Mesenchymal stem cell (in vitro differentiated cells and primary cell): Measurements from ENCODE around the gene C1orf52.
A peak's percentile ranks its signal among the peaks of the same experiment; 100 is the strongest.

Source experiments
- DNase-seq: peaks from one replicate; pipeline ENCODE4 v3.0.0-alpha.2; 2013
- H2AFZ ChIP-seq: one replicate; pipeline ENCODE4 v1.6.1; 2013; ENCODE audit warnings: low read depth, mild to moderate bottlenecking, control low read depth, inconsistent platforms, low read length, moderate library complexity
- H2AK5ac ChIP-seq: 2 replicates; pipeline ENCODE4 v1.6.1; 2013; ENCODE audit warnings: low read length, moderate library complexity, mild to moderate bottlenecking, inconsistent platforms; ENCODE audit not compliant: severe bottlenecking
- H2BK120ac ChIP-seq: one replicate; pipeline ENCODE4 v1.6.1; 2013; ENCODE audit warnings: low read depth, mild to moderate bottlenecking, inconsistent platforms, low read length, moderate library complexity
- H2BK12ac ChIP-seq, 2 experiments: one replicate each; pipeline ENCODE4 v1.6.1; 2013; ENCODE audit warnings: inconsistent platforms in 2 of 2, low read length in 2 of 2, mild to moderate bottlenecking in 2 of 2, moderate library complexity in 2 of 2, control low read depth in 1 of 2
- H2BK15ac ChIP-seq: one replicate; pipeline ENCODE4 v1.6.1; 2013; ENCODE audit warnings: mild to moderate bottlenecking, low read depth, inconsistent platforms; ENCODE audit not compliant: poor library complexity, severe bottlenecking
- H2BK5ac ChIP-seq: 2 replicates; pipeline ENCODE4 v1.6.1; 2013; ENCODE audit warnings: low read depth, mild to moderate bottlenecking, low read length, control low read depth, inconsistent platforms; ENCODE audit not compliant: poor library complexity, severe bottlenecking
- H3K14ac ChIP-seq, 2 experiments: one replicate each; pipeline ENCODE4 v1.6.1; 2013; ENCODE audit warnings: inconsistent platforms in 2 of 2, low read length in 2 of 2, control low read depth in 1 of 2, mild to moderate bottlenecking in 1 of 2, moderate library complexity in 1 of 2
- H3K18ac ChIP-seq, 2 experiments: one replicate each; pipeline ENCODE4 v1.6.1; 2013; ENCODE audit warnings: inconsistent platforms in 2 of 2, low read length in 2 of 2, control low read depth in 1 of 2, low read depth in 1 of 2, mild to moderate bottlenecking in 1 of 2
- H3K23ac ChIP-seq, 2 experiments: one replicate each; pipeline ENCODE4 v1.6.1; 2013; ENCODE audit warnings: inconsistent platforms in 2 of 2, low read length in 2 of 2, mild to moderate bottlenecking in 2 of 2, moderate library complexity in 2 of 2, control low read depth in 1 of 2
- H3K27ac ChIP-seq: 2 replicates; pipeline ENCODE4 v1.5.1; 2013; ENCODE audit warnings: mild to moderate bottlenecking, moderate library complexity, low read length, control low read depth, inconsistent platforms; ENCODE audit not compliant: poor library complexity, severe bottlenecking
- H3K27me3 ChIP-seq, 2 experiments: 2 replicates each; pipeline versions ENCODE4 v1.6.1 to v1.7.0; 2013; ENCODE audit warnings: low read length in 2 of 2, mild to moderate bottlenecking in 2 of 2, moderate library complexity in 2 of 2, control low read depth in 1 of 2, inconsistent platforms in 1 of 2; ENCODE audit not compliant: control insufficient read depth in 1 of 2, insufficient read depth in 1 of 2
- H3K36me3 ChIP-seq, 2 experiments: 2 replicates each; pipeline versions ENCODE4 v1.6.1 to v1.7.0; 2013; ENCODE audit warnings: low read length in 2 of 2, control low read depth in 1 of 2, inconsistent platforms in 1 of 2, low read depth in 1 of 2, mild to moderate bottlenecking in 1 of 2; ENCODE audit not compliant: insufficient read depth in 2 of 2, control insufficient read depth in 1 of 2
- H3K4ac ChIP-seq, 2 experiments: one replicate each; pipeline ENCODE4 v1.6.1; 2013; ENCODE audit warnings: inconsistent platforms in 2 of 2, low read length in 2 of 2, mild to moderate bottlenecking in 2 of 2, moderate library complexity in 2 of 2, control low read depth in 1 of 2, low read depth in 1 of 2
- H3K4me1 ChIP-seq: 2 replicates; pipeline ENCODE4 v1.6.1; 2013; ENCODE audit warnings: low read depth, low read length, control low read depth; ENCODE audit not compliant: control insufficient read depth, insufficient read depth
- H3K4me2 ChIP-seq: 2 replicates; pipeline ENCODE4 v1.6.1; 2013; ENCODE audit warnings: low read length, mild to moderate bottlenecking, inconsistent platforms; ENCODE audit not compliant: poor library complexity, severe bottlenecking
- H3K4me3 ChIP-seq, 2 experiments: 2 replicates each; pipeline versions ENCODE4 v1.5.1 to v1.7.0; 2013; ENCODE audit warnings: low read length in 2 of 2, mild to moderate bottlenecking in 2 of 2, control low read depth in 1 of 2, low read depth in 1 of 2; ENCODE audit not compliant: insufficient read depth in 1 of 2
- H3K79me1 ChIP-seq: replicated peaks from 2 replicates; pipeline ENCODE4 v1.6.1; 2013; ENCODE audit warnings: mild to moderate bottlenecking, control low read depth, low read length, inconsistent platforms; ENCODE audit not compliant: poor library complexity, severe bottlenecking
- H3K9ac ChIP-seq: 2 replicates; pipeline ENCODE4 v1.7.0; 2013; ENCODE audit warnings: mild to moderate bottlenecking, low read length, moderate library complexity
- H3K9me3 ChIP-seq: 2 replicates; pipeline ENCODE4 v1.7.0; 2013; ENCODE audit warnings: mild to moderate bottlenecking, low read length; ENCODE audit not compliant: control insufficient read depth
- H4K8ac ChIP-seq: one replicate; pipeline ENCODE4 v1.6.1; 2013; ENCODE audit warnings: inconsistent platforms, mild to moderate bottlenecking, low read length, moderate library complexity
- H4K91ac ChIP-seq: one replicate; pipeline ENCODE4 v1.6.1; 2013; ENCODE audit warnings: mild to moderate bottlenecking, low read length, inconsistent platforms
- WGBS: methylation state at CpG from one replicate; pipeline ENCODE4 v1.1.7; 2013; ENCODE audit warnings: mixed read lengths; 5-methylcytosine and 5-hydroxymethylcytosine counted together

The C1orf52 gene

DNA sequence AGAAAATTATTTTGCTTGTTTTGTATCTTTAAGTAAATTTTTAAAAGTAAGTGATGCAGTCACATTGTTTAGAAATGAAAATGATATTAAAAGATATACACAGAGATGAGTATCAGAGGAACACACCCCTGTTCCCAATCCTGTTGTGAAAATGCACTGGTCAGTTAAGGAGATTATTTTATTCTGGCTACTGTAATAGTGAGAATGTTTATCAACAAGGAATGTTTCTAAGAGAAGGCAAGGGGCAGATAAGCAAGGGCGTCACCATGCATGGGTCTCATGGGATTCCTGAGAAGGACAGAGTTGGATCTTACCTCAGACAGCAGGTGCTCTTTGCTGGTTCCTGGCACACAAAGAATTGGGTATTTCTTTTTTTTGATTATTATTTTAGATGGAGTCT, 21.8 kb downstream of the C1orf52 start:
- Histone ChIP-seq H3K4me2 (no peak overlapping the region), H3K9ac (no peak overlapping the region), H3K4ac (no peak overlapping the region), H3K36me3 (no peaks in the 10 kb centered on the region), H2BK5ac (no peak overlapping the region), H2BK12ac (no peak overlapping the region), H3K79me1 (no peaks in the 10 kb centered on the region), H2BK15ac (no peak overlapping the region), H3K27ac (no peak overlapping the region), H4K91ac (no peak overlapping the region), H3K4me1 (peaks cover 2% of the 10 kb centered on the region), H2BK120ac (no peak overlapping the region), H3K4me3 (no peak overlapping the region), H3K23ac (no peak overlapping the region), H3K14ac (no peak overlapping the region), H4K8ac (no peak overlapping the region), H2AFZ (no peak overlapping the region), H2AK5ac (no peak overlapping the region), H3K18ac (no peak overlapping the region), H3K27me3 (no peaks in the 10 kb centered on the region), H3K9me3 (no peaks in the 10 kb centered on the region)
- WGBS = 100% methylated on average over 1 of the region's 1 CpG
- no peak for DNase-seq

DNA sequence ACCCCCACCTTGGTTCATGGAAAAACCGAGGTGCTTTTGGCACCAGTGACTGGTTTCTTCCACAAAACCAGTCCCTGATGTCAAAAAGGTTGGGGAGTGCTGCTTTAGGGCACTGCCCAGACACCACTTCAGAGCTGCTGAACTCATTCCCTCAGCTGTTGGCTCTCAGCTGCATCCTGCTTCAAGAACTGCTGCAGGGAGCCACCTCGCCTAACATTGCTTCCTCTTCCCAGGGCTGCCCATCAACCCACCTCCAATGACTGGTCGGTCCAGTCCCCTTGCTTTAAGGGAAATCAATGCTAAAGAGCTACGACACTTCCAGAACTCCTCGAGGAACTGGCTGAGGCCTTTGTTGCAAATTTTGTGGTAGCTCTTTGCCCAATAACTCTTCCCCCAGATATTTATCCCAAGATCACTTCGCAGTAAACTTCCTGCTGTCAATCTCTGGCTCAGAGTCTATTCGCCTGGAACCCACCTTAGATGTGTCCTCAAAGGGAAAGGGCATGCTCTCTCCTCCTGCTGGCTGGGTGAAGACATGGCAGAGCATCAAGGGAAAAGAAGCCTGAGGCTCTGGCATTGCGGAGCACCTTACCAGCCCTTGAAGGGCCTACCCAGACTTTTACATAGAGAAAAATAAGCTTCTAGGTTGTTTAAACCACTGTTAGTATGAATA, 29.0 kb downstream of the C1orf52 start:
- Histone ChIP-seq H2BK12ac (no peak overlapping the region), H2AK5ac (no peak overlapping the region)

DNA sequence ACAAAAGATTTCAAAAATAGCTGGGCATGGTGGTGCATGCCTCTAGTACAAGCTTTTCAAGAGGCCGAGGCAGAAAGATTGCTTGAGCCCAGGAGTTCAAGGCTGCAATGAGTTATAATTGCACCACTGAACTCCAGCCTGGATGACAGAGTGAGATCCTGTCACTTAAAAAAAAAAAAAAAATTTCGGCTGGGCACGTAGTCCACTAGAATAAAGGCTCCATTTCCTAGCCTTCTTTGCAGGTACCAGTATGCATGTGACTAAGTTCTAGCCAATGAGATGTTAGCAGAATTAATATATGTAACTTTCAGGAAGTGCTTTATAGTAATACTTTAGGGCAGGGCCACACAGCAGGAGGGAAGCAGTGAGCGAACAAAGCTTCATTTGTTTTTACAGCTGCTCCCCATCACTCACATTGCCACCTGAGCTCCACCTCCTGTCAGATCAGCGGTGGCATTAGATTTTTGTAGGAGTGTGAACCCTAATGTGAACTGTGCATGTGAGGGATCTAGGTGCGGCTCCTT, 29.8 kb downstream of the C1orf52 start:
- Histone ChIP-seq H3K27me3 (no peaks in the 10 kb centered on the region), H3K9me3 (no peaks in the 10 kb centered on the region), H2BK15ac (no peak overlapping the region), H3K36me3 (no peaks in the 10 kb centered on the region), H3K18ac (no peak overlapping the region), H2BK120ac (no peak overlapping the region), H3K27ac (no peak overlapping the region), H2BK5ac (no peak overlapping the region), H3K14ac (no peak overlapping the region), H3K4me2 (no peak overlapping the region), H3K4ac (no peak overlapping the region), H4K8ac (peak overlapping the region; percentile 37), H2BK12ac (no peak overlapping the region), H3K4me3 (no peak overlapping the region), H2AFZ (no peak overlapping the region), H2AK5ac (no peak overlapping the region), H3K4me1 (no peaks in the 10 kb centered on the region), H3K23ac (no peak overlapping the region), H4K91ac (no peak overlapping the region), H3K9ac (no peak overlapping the region), H3K79me1 (no peaks in the 10 kb centered on the region)
- no peak for DNase-seq
- 98% methylated on average over 4 of the region's 6 CpGs for WGBS

More for the DNA sequence above, 29.0 kb downstream of the C1orf52 start:
- H3K23ac ChIP-seq = no peak overlapping the region
- no peak overlapping the region for H2AFZ ChIP-seq
- no peak overlapping the region for H2BK15ac ChIP-seq
- H3K4me3 ChIP-seq = no peak overlapping the region
- H3K14ac ChIP-seq = no peak overlapping the region
- no peak overlapping the region for H3K4me2 ChIP-seq
- no peak overlapping the region for H3K4ac ChIP-seq
- H3K18ac ChIP-seq = no peak overlapping the region
- no peak overlapping the region for H4K91ac ChIP-seq
- H4K8ac ChIP-seq = no peak overlapping the region
- no peaks in the 10 kb centered on the region for H3K36me3 ChIP-seq
- H3K79me1 ChIP-seq = no peaks in the 10 kb centered on the region
- no peak overlapping the region for H2BK5ac ChIP-seq
- H3K4me1 ChIP-seq = no peaks in the 10 kb centered on the region
- H3K27ac ChIP-seq = no peak overlapping the region
- DNase-seq = no peak
- no peak overlapping the region for H3K9ac ChIP-seq
- no peaks in the 10 kb centered on the region for H3K9me3 ChIP-seq
- H2BK120ac ChIP-seq = no peak overlapping the region
- WGBS = 93% methylated on average over 7 of the region's 8 CpGs
- H3K27me3 ChIP-seq = no peaks in the 10 kb centered on the region

DNA sequence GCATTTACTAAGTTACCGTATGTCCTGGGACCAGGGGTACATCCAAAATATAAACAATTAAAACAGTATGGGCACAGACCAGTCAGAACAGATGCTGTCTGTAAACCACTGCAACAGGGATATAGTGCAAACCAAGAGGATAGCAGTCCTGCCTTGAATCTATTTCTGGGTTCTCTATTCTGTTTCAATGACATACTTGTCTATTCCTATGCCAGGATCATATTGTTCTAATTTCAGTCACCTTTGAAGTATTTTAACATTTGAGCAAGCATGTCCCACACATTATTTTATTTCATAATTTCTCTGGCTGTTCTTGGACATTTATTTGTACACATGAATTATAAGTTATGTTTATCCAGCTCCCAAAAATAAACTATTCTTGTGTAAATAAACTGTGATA, 30.5 kb downstream of the C1orf52 start:
- no peaks in the 10 kb centered on the region for H3K4me1 ChIP-seq
- H2AK5ac ChIP-seq = no peak overlapping the region
- H3K18ac ChIP-seq = no peak overlapping the region
- no peak overlapping the region for H3K9ac ChIP-seq
- no peak for DNase-seq
- WGBS = 85% methylated on average over 1 of the region's 1 CpG
- H4K91ac ChIP-seq = no peak overlapping the region
- no peak overlapping the region for H3K4me2 ChIP-seq
- H2BK12ac ChIP-seq = no peak overlapping the region
- no peaks in the 10 kb centered on the region for H3K9me3 ChIP-seq
- H3K4me3 ChIP-seq = no peak overlapping the region
- no peak overlapping the region for H2BK15ac ChIP-seq
- H3K79me1 ChIP-seq = no peaks in the 10 kb centered on the region
- H3K27me3 ChIP-seq = no peaks in the 10 kb centered on the region
- no peak overlapping the region for H3K27ac ChIP-seq
- no peaks in the 10 kb centered on the region for H3K36me3 ChIP-seq
- no peak overlapping the region for H4K8ac ChIP-seq
- H2BK5ac ChIP-seq = no peak overlapping the region
- no peak overlapping the region for H3K14ac ChIP-seq
- H2BK120ac ChIP-seq = no peak overlapping the region
- no peak overlapping the region for H3K4ac ChIP-seq
- H3K23ac ChIP-seq = no peak overlapping the region
- no peak overlapping the region for H2AFZ ChIP-seq
